A673 (cell line): Measurements from ENCODE around the gene FCHSD2.

Source experiments
- EZH2 ChIP-seq: fragments of 200-600 bp; sonication (generic); IDR thresholded peaks from 2 replicates; pipeline ENCODE4 v1.6.1; 2017; ENCODE audit warnings: borderline replicate concordance, low read depth, mild to moderate bottlenecking, mixed read lengths, antibody characterized with exemption, low read length; ENCODE audit not compliant: poor library complexity, severe bottlenecking
- TF ChIP-seq, protein P1 (sequence below): fragments of 300-800, 200-600 bp; sonication (generic); conservative IDR thresholded peaks from 2 replicates; pipeline ENCODE4 v1.5.1; 2017; ENCODE audit warnings: low read depth, mild to moderate bottlenecking, antibody characterized with exemption, low read length, moderate library complexity, mixed read lengths

DNA sequence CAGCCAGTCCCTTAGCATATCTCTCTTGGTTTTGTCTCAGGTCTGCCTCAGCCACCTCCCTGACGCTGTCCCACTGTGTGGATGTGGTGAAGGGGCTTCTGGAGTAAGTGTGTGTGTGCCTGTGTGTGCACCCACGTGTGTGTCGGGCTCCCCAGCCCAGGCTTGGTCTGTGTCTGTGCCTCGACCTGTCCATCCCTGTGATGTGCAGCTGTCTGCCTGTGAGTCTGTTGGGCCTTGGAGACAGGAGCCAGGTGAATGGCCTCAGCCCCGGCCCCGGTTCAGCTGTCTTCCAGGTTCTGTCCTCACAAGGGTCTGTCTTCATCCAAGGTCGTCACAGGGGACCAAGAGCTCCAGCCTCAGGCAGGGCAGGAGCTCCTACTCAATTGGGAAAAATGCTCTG lies 318.1 kb downstream of the FCHSD2 start:
- TF ChIP-seq, protein P1, sequence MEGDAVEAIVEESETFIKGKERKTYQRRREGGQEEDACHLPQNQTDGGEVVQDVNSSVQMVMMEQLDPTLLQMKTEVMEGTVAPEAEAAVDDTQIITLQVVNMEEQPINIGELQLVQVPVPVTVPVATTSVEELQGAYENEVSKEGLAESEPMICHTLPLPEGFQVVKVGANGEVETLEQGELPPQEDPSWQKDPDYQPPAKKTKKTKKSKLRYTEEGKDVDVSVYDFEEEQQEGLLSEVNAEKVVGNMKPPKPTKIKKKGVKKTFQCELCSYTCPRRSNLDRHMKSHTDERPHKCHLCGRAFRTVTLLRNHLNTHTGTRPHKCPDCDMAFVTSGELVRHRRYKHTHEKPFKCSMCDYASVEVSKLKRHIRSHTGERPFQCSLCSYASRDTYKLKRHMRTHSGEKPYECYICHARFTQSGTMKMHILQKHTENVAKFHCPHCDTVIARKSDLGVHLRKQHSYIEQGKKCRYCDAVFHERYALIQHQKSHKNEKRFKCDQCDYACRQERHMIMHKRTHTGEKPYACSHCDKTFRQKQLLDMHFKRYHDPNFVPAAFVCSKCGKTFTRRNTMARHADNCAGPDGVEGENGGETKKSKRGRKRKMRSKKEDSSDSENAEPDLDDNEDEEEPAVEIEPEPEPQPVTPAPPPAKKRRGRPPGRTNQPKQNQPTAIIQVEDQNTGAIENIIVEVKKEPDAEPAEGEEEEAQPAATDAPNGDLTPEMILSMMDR: no peak
- no peak for TF ChIP-seq EZH2
